HCT116 (cell line): ENCODE measurements around the gene APOBEC3A. TPM values are rescaled to one million over a fixed set of nuclear protein-coding genes. Genes with fewer than 3 reads are reported as not detected.

ENCODE experiments used
- ATAC-seq: fragments of 200-7000 bp; cut with Tn5 transposase; 2 replicates; pipeline ENCODE4 v1.9.1; 2020; ENCODE audit warnings: mild to moderate bottlenecking, moderate library complexity
- BruUV-seq: library from RNA; stranded (reverse); fragments of 400-500 nt; replicated peaks from 2 replicates; lab custom pipeline; 2021; lab: Mats Ljungman, UMichigan
- CTCF ChIA-PET: fragments of 300-600 bp; sonication (Branson Sonifier 250); formaldehyde crosslinking; loops from one replicate; lab custom pipeline; 2021; ENCODE audit warnings: antibody characterized with exemption; lab: Charles Lee
- POLR2A ChIA-PET: fragments of 300-600, 350-600 bp; sonication (Branson Sonifier 250); formaldehyde crosslinking; loops from one replicate; lab custom pipeline; 2021; ENCODE audit warnings: antibody characterized with exemption; lab: Charles Lee
- RAD21 ChIA-PET, 2 experiments: fragments of 300-600 bp; sonication (Branson Sonifier 250); formaldehyde crosslinking; loops; one replicate each; lab custom pipeline; 2023; ENCODE audit warnings: low total read pairs in 2 of 2; ENCODE audit not compliant: uncharacterized antibody in 2 of 2, unreplicated experiment in 2 of 2, low non-redundant PET in 1 of 2; lab: Charles Lee
- DNase-seq: peaks from one replicate; pipeline ENCODE4 v3.0.0-alpha.2; 2010; ENCODE audit warnings: low read depth, low spot score
- H2AFZ ChIP-seq: fragments of 200-600 bp; shearing (Covaris generic), sonication (generic); 2 replicates; pipeline ENCODE4 v1.6.1; 2017; ENCODE audit warnings: low read depth, mixed run types, mixed read lengths, antibody characterized with exemption, low read length; ENCODE audit not compliant: poor library complexity, severe bottlenecking
- H3K27ac ChIP-seq: 2 replicates; pipeline ENCODE4 v1.5.1; 2012; ENCODE audit warnings: low read depth, low read length
- H3K27me3 ChIP-seq: fragments of 200-600 bp; sonication (generic); 2 replicates; pipeline ENCODE4 v1.6.1; 2016; ENCODE audit warnings: mixed run types, low read length, mixed read lengths; ENCODE audit not compliant: insufficient read depth
- H3K36me3 ChIP-seq, 2 experiments: fragments of 200-500 bp in 1 of 2; fragments of 200-600 bp in 1 of 2; sonication (Bioruptor generic) in 1 of 2; sonication (generic) in 1 of 2; 2 replicates each; pipeline versions ENCODE4 v1.5.1 to v1.6.1; 2014 to 2016; ENCODE audit warnings: low read length in 2 of 2, inconsistent platforms in 1 of 2, mixed read lengths in 1 of 2, mixed run types in 1 of 2; ENCODE audit not compliant: insufficient read depth in 2 of 2, control insufficient read depth in 1 of 2
- H3K4me1 ChIP-seq, 2 experiments: fragments of 200-600 bp in 1 of 2; sonication (generic) in 1 of 2; 2 replicates each; pipeline versions ENCODE4 v1.5.1 to v1.6.1; 2012 to 2017; ENCODE audit warnings: low read length in 2 of 2, inconsistent platforms in 1 of 2, mild to moderate bottlenecking in 1 of 2, mixed read lengths in 1 of 2, mixed run types in 1 of 2, moderate library complexity in 1 of 2; ENCODE audit not compliant: insufficient read depth in 2 of 2, control insufficient read depth in 1 of 2
- H3K4me2 ChIP-seq: fragments of 200-600 bp; sonication (generic); 2 replicates; pipeline ENCODE4 v1.6.1; 2017; ENCODE audit warnings: mixed run types, low read length, mixed read lengths
- H3K4me3 ChIP-seq, 2 experiments: fragments of 200-600 bp in 1 of 2; sonication (generic) in 1 of 2; replicated peaks in 1 of 2; 2 replicates each; pipeline ENCODE4 v1.5.1; 2011 to 2016; ENCODE audit warnings: low read length in 2 of 2, control low read depth in 1 of 2, low read depth in 1 of 2, mild to moderate bottlenecking in 1 of 2, mixed read lengths in 1 of 2, mixed run types in 1 of 2
- H3K79me2 ChIP-seq: fragments of 200-600 bp; sonication (generic); 2 replicates; pipeline ENCODE4 v1.6.1; 2017; ENCODE audit warnings: mild to moderate bottlenecking, mixed run types, low read length, moderate library complexity, mixed read lengths; ENCODE audit not compliant: insufficient read depth
- H3K9ac ChIP-seq: fragments of 200-600 bp; sonication (generic); 2 replicates; pipeline ENCODE4 v1.6.1; 2016; ENCODE audit warnings: low read length, mixed read lengths
- H3K9me2 ChIP-seq: fragments of 200-600 bp; sonication (generic), shearing (Covaris generic); 2 replicates; pipeline ENCODE4 v1.6.1; 2017; ENCODE audit warnings: mixed run types, mild to moderate bottlenecking, moderate library complexity; ENCODE audit not compliant: insufficient read depth
- H3K9me3 ChIP-seq, 2 experiments: fragments of 200-500 bp in 1 of 2; fragments of 200-600 bp in 1 of 2; sonication (Bioruptor generic) in 1 of 2; sonication (generic) in 1 of 2; 2 replicates each; pipeline ENCODE4 v1.6.1; 2014 to 2017; ENCODE audit warnings: low read length in 2 of 2, mixed read lengths in 2 of 2, inconsistent platforms in 1 of 2, low read depth in 1 of 2, mild to moderate bottlenecking in 1 of 2, mixed run types in 1 of 2, moderate library complexity in 1 of 2; ENCODE audit not compliant: control insufficient read depth in 1 of 2, insufficient read depth in 1 of 2
- H4K20me1 ChIP-seq: fragments of 200-600 bp; sonication (generic), shearing (Covaris generic); 2 replicates; pipeline ENCODE4 v1.6.1; 2017; ENCODE audit warnings: mixed run types, mild to moderate bottlenecking, moderate library complexity; ENCODE audit not compliant: insufficient read depth
- CBX3 ChIP-seq: IDR thresholded peaks from 2 replicates; pipeline ENCODE4 v1.6.1; 2012; ENCODE audit warnings: low read depth
- CTCF ChIP-seq, 3 experiments: fragments of 200-600 bp in 1 of 3; sonication (generic) in 1 of 3; IDR thresholded peaks in 2 of 3; conservative IDR thresholded peaks in 1 of 3; 2 replicates each; pipeline ENCODE4 v1.5.1; 2012 to 2017; ENCODE audit warnings: low read depth in 2 of 3, low read length in 2 of 3, antibody characterized with exemption in 1 of 3, borderline replicate concordance in 1 of 3, control low read depth in 1 of 3, mild to moderate bottlenecking in 1 of 3, mixed read lengths in 1 of 3, mixed run types in 1 of 3, moderate library complexity in 1 of 3; ENCODE audit not compliant: insufficient read depth in 1 of 3
- EGR1 ChIP-seq: IDR thresholded peaks from 2 replicates; pipeline ENCODE4 v1.6.1; 2012; ENCODE audit warnings: low read depth
- ELF1 ChIP-seq: IDR thresholded peaks from 2 replicates; pipeline ENCODE4 v1.6.1; 2012; ENCODE audit warnings: low read depth, borderline replicate concordance
- EZH2 ChIP-seq: fragments of 200-600 bp; sonication (generic); IDR thresholded peaks from 2 replicates; pipeline ENCODE4 v1.6.1; 2017; ENCODE audit warnings: antibody characterized with exemption, mixed run types
- EZH2phosphoT487 ChIP-seq: fragments of 200-600 bp; IDR thresholded peaks from 2 replicates; pipeline ENCODE4 v1.6.1; 2018; ENCODE audit warnings: antibody characterized with exemption, borderline replicate concordance
- FOSL1 ChIP-seq: IDR thresholded peaks from 2 replicates; pipeline ENCODE4 v1.6.1; 2012; ENCODE audit warnings: low read depth
- JUND ChIP-seq: IDR thresholded peaks from 2 replicates; pipeline ENCODE4 v1.6.1; 2012
- POLR2A ChIP-seq: IDR thresholded peaks from 2 replicates; pipeline ENCODE4 v1.7.0; 2011; ENCODE audit warnings: borderline replicate concordance; ENCODE audit not compliant: insufficient read depth, insufficient read length; ENCODE audit errors: extremely low read depth
- POLR2AphosphoS5 ChIP-seq: IDR thresholded peaks from 2 replicates; pipeline ENCODE4 v1.6.1; 2011; ENCODE audit warnings: mild to moderate bottlenecking, low read depth, low read length, moderate library complexity
- RAD21 ChIP-seq: IDR thresholded peaks from 2 replicates; pipeline ENCODE4 v1.6.1; 2012; ENCODE audit warnings: low read depth, mild to moderate bottlenecking
- REST ChIP-seq: IDR thresholded peaks from 2 replicates; pipeline ENCODE4 v1.6.1; 2012; ENCODE audit warnings: low read depth
- SIN3A ChIP-seq: IDR thresholded peaks from 2 replicates; pipeline ENCODE4 v1.6.1; 2012; ENCODE audit warnings: low read depth
- SP1 ChIP-seq: IDR thresholded peaks from 2 replicates; pipeline ENCODE4 v1.6.1; 2012; ENCODE audit warnings: low read depth
- SRF ChIP-seq: IDR thresholded peaks from 2 replicates; pipeline ENCODE4 v1.6.1; 2012; ENCODE audit warnings: low read depth
- TCF7L2 ChIP-seq: IDR thresholded peaks from 2 replicates; pipeline ENCODE4 v1.7.0; 2011; ENCODE audit warnings: borderline replicate concordance, inconsistent platforms; ENCODE audit not compliant: insufficient read depth, insufficient read length; ENCODE audit errors: extremely low read depth
- YY1 ChIP-seq: IDR thresholded peaks from 2 replicates; pipeline ENCODE4 v1.6.1; 2011; ENCODE audit warnings: low read length, low read depth, moderate library complexity, mild to moderate bottlenecking; ENCODE audit not compliant: insufficient replicate concordance; ENCODE audit errors: extremely low read depth
- ZNF274 ChIP-seq: fragments of 200-500 bp; sonication (Bioruptor generic); IDR thresholded peaks from 2 replicates; pipeline ENCODE4 v1.6.1; 2014; ENCODE audit warnings: mild to moderate bottlenecking, low read depth, low read length, inconsistent platforms
- intact Hi-C: fragments of 100-400 bp; cut with micrococcal nuclease; formaldehyde crosslinking; loops from 2 replicates; pipeline ENCODE4 v1.10.0; 2022
- total RNA-seq: library from RNA; stranded (reverse); gene quantifications from one replicate; pipeline ENCODE4 v1.2.1, GENCODE V29; 2021; ENCODE audit not compliant: unreplicated experiment

The APOBEC3A gene
- total RNA-seq, 1 experiment from 2014 or later, result not detected

GRCh38 chr22:38935023-38935422 lies 22.4 kb upstream of the APOBEC3A start (continued):
- TF ChIP-seq EZH2phosphoT487, result no peak
- no peak for TF ChIP-seq ELF1
- peak; percentile 77 for TF ChIP-seq CBX3
- TF ChIP-seq TCF7L2, result peak; percentile 80
- no peak for TF ChIP-seq EGR1
- no peak for TF ChIP-seq ZNF274
- 0 out of 2 replicates have a peak, but pooled peaks have one; percentile 16 for TF ChIP-seq SIN3A
- no peak for TF ChIP-seq FOSL1
- TF ChIP-seq POLR2AphosphoS5, result peak; percentile 67
- no peak for TF ChIP-seq RAD21
- peak; percentile 73 for TF ChIP-seq SP1
- TF ChIP-seq JUND, result no peak
- no peak for TF ChIP-seq EZH2
- no peak for TF ChIP-seq YY1

- Histone ChIP-seq H3K4me1 (peaks cover 24 to 26% of the 10 kb centered on the region in 2 experiments), H3K4me2 (peak overlapping the region; percentile 73), H3K9ac (no peak overlapping the region), H3K9me2 (no peaks in the 10 kb centered on the region), H2AFZ (no peak overlapping the region), H3K36me3 (no peaks in the 10 kb centered on the region), H3K27me3 (no peaks in the 10 kb centered on the region), H3K27ac (no peak overlapping the region), H3K79me2 (no peaks in the 10 kb centered on the region), H3K9me3 (no peaks in the 10 kb centered on the region), H3K4me3 (no peak overlapping the region), H4K20me1 (no peaks in the 10 kb centered on the region)
- CTCF ChIA-PET, result no interaction called here
- DNase-seq (no peak), ATAC-seq (no peak)
- POLR2A ChIA-PET, result no interaction called here
- intact Hi-C loops, result no loop called here
- BruUV-seq, result no TSS peak
- RAD21 ChIA-PET, result no interaction called here
- TF ChIP-seq EZH2phosphoT487 (no peak), POLR2AphosphoS5 (no peak), YY1 (no peak), FOSL1 (no peak), POLR2A (no peak), CTCF (IDR thresholded peaks at IDR 0.05 in 2 of 3, conservative IDR thresholded peaks at IDR 0.05 in 1 of 3; ENCODE audit: borderline replicate concordance in 1 of 3, insufficient read depth in 1 of 3, low read depth in 2 of 3, low read length in 2 of 3) (no peak), TCF7L2 (no peak), REST (no peak), CBX3 (no peak), SIN3A (no peak), RAD21 (no peak), SRF (no peak)
These were observed 21.8 kb upstream of the APOBEC3A start for GRCh38 chr22:38935616-38936015.
